Panc1 (cell line): ENCODE results near the gene ITFG1.

Source experiments
- CTCF ChIP-seq: fragments of 450-650 bp; IDR thresholded peaks from 2 replicates; pipeline ENCODE4 v1.5.1; 2017; ENCODE audit warnings: mild to moderate bottlenecking
- POLR2AphosphoS5 ChIP-seq: IDR thresholded peaks from 2 replicates; pipeline ENCODE4 v1.6.1; 2012; ENCODE audit warnings: mild to moderate bottlenecking, low read depth, low read length, moderate library complexity
- REST ChIP-seq, 2 experiments: IDR thresholded peaks; 2 replicates each; pipeline ENCODE4 v1.6.1; 2011 to 2012; ENCODE audit warnings: low read depth in 2 of 2, control low read depth in 1 of 2, low read length in 1 of 2, mild to moderate bottlenecking in 1 of 2, moderate library complexity in 1 of 2; ENCODE audit not compliant: insufficient read depth in 1 of 2
- SIN3A ChIP-seq: IDR thresholded peaks from 2 replicates; pipeline ENCODE4 v1.6.1; 2012; ENCODE audit warnings: low read depth, mild to moderate bottlenecking, low read length, moderate library complexity, borderline replicate concordance; ENCODE audit not compliant: insufficient read depth
- TCF7L2 ChIP-seq: IDR thresholded peaks from 2 replicates; pipeline ENCODE4 v1.6.1; 2011; ENCODE audit warnings: mild to moderate bottlenecking, low read depth, low read length, inconsistent platforms

- no peak for TF ChIP-seq CTCF
- no peak for TF ChIP-seq REST (IDR thresholded peaks at IDR 0.05; ENCODE audit: insufficient read depth in 1 of 2, low read depth in 2 of 2, low read length in 1 of 2)
- no peak for TF ChIP-seq POLR2AphosphoS5
- TF ChIP-seq TCF7L2, result no peak
- TF ChIP-seq SIN3A, result no peak
These were observed 34.1 kb downstream of the ITFG1 start for GRCh38 chr16:47426806-47427205.
